ENCODE data around the gene LRMDA.

LRMDA gene

GRCh38 chr10:75444781-75445386 lies 13.5 kb downstream of the LRMDA start:
- DNase-seq (ENCODE audit: low read depth in 2 of 2): no peak

GRCh38 chr10:75446508-75446907 lies 15.1 kb downstream of the LRMDA start:
- DNase-seq (ENCODE audit: low read depth in 2 of 2): no peak

GRCh38 chr10:75448166-75448565 lies 16.7 kb downstream of the LRMDA start:
- DNase-seq (ENCODE audit: low read depth in 2 of 2): no peak

GRCh38 chr10:75449382-75450074 lies 18.1 kb downstream of the LRMDA start:
- no peak for DNase-seq (ENCODE audit: low read depth in 2 of 2)

GRCh38 chr10:75450075-75450445 lies 18.6 kb downstream of the LRMDA start:
- no peak for DNase-seq (ENCODE audit: low read depth in 2 of 2)

- no peak for DNase-seq (ENCODE audit: low read depth in 2 of 2)
Measured at GRCh38 chr10:75450644-75451640, 19.5 kb downstream of the LRMDA start.

- DNase-seq (ENCODE audit: low read depth in 2 of 2): no peak
Measured at GRCh38 chr10:75451831-75452230, 20.4 kb downstream of the LRMDA start.

- no peak for DNase-seq (ENCODE audit: low read depth in 2 of 2)
Measured at GRCh38 chr10:75452997-75453396, 21.6 kb downstream of the LRMDA start.

- no peak for DNase-seq (ENCODE audit: low read depth in 2 of 2)
Measured at GRCh38 chr10:75456122-75456521, 24.7 kb downstream of the LRMDA start.

GRCh38 chr10:75460059-75460458 lies 28.6 kb downstream of the LRMDA start:
- no peak for DNase-seq (ENCODE audit: low read depth in 2 of 2)

GRCh38 chr10:75461672-75462649 lies 30.5 kb downstream of the LRMDA start:
- no peak for DNase-seq (ENCODE audit: low read depth in 2 of 2)

GRCh38 chr10:75462865-75463264 lies 31.4 kb downstream of the LRMDA start:
- no peak for DNase-seq (ENCODE audit: low read depth in 2 of 2)

- no peak for DNase-seq (ENCODE audit: low read depth in 2 of 2)
Measured at GRCh38 chr10:75464478-75465449, 33.3 kb downstream of the LRMDA start.

GRCh38 chr10:75465450-75465827 lies 34.0 kb downstream of the LRMDA start:
- no peak for DNase-seq (ENCODE audit: low read depth in 2 of 2)

GRCh38 chr10:75466001-75466400 lies 34.6 kb downstream of the LRMDA start:
- no peak for DNase-seq (ENCODE audit: low read depth in 2 of 2)

- no peak for DNase-seq (ENCODE audit: low read depth in 2 of 2)
Measured at GRCh38 chr10:75466886-75467285, 35.5 kb downstream of the LRMDA start.

- DNase-seq (ENCODE audit: low read depth in 2 of 2): no peak
Measured at GRCh38 chr10:75468612-75469005, 37.2 kb downstream of the LRMDA start.

- DNase-seq (ENCODE audit: low read depth in 2 of 2): no peak
Measured at GRCh38 chr10:75469006-75469616, 37.7 kb downstream of the LRMDA start.

- no peak for DNase-seq (ENCODE audit: low read depth in 2 of 2)
Measured at GRCh38 chr10:75470901-75471300, 39.5 kb downstream of the LRMDA start.

GRCh38 chr10:75472685-75473084 lies 41.3 kb downstream of the LRMDA start:
- no peak for DNase-seq (ENCODE audit: low read depth in 2 of 2)

Data from stimulated activated CD8-positive, alpha-beta memory T cell treated with anti-CD3 and anti-CD28 coated beads, Interleukin-15, amount 100 ng/mL, for 48 hours (primary cell).